GM19193 (cell line): ENCODE measurements around the gene PLPPR3.

Source experiments
- POLR2A ChIP-seq: IDR thresholded peaks from 4 replicates; pipeline ENCODE4 v1.6.1; 2011; ENCODE audit not compliant: insufficient read depth, insufficient read length; ENCODE audit errors: extremely low read depth

PLPPR3 gene

GRCh38 chr19:805166-805551 lies 16.6 kb downstream of the PLPPR3 start:
- no peak for TF ChIP-seq POLR2A

GRCh38 chr19:804419-805165 lies 17.2 kb downstream of the PLPPR3 start:
- no peak for TF ChIP-seq POLR2A

GRCh38 chr19:803686-804418 lies 17.9 kb downstream of the PLPPR3 start:
- TF ChIP-seq POLR2A = no peak

- TF ChIP-seq POLR2A = peak; percentile 1
Observed at GRCh38 chr19:803099-803561, 18.6 kb downstream of the PLPPR3 start.

- no peak for TF ChIP-seq POLR2A
Observed at GRCh38 chr19:802498-803098, 19.2 kb downstream of the PLPPR3 start.

GRCh38 chr19:801861-802497 lies 19.8 kb downstream of the PLPPR3 start:
- TF ChIP-seq POLR2A = no peak

GRCh38 chr19:801030-801860 lies 20.5 kb downstream of the PLPPR3 start:
- no peak for TF ChIP-seq POLR2A

GRCh38 chr19:800360-801029 lies 21.3 kb downstream of the PLPPR3 start:
- no peak for TF ChIP-seq POLR2A

GRCh38 chr19:799076-799881 lies 22.5 kb downstream of the PLPPR3 start:
- no peak for TF ChIP-seq POLR2A

- TF ChIP-seq POLR2A = no peak
Observed at GRCh38 chr19:798415-799075, 23.2 kb downstream of the PLPPR3 start.

GRCh38 chr19:797528-798414 lies 24.0 kb downstream of the PLPPR3 start:
- TF ChIP-seq POLR2A = no peak
